IMR-90 (cell line): Measurements from ENCODE around the gene LUC7L. TPM values are rescaled to one million over a fixed set of nuclear protein-coding genes. Genes with fewer than 3 reads are reported as not detected.

Experiments used
- ATAC-seq: fragments of 200-7000 bp; cut with Tn5 transposase; 2 replicates; pipeline ENCODE4 v1.9.1; 2020; ENCODE audit warnings: low read depth, mild to moderate bottlenecking, moderate library complexity
- BruUV-seq: library from RNA; stranded (reverse); fragments of 400-500 nt; replicated peaks from 2 replicates; lab custom pipeline; 2021; lab: Mats Ljungman, UMichigan
- CTCF ChIA-PET: fragments of 300-600 bp; formaldehyde crosslinking; extraction: SDS; loops from one replicate; lab custom pipeline; 2021; ENCODE audit warnings: antibody characterized with exemption; lab: Yijun Ruan, JAX
- POLR2A ChIA-PET: fragments of 300-600 bp; sonication (Branson Sonifier 250); formaldehyde crosslinking; loops from one replicate; lab custom pipeline; 2022; ENCODE audit warnings: antibody characterized with exemption; ENCODE audit not compliant: unreplicated experiment; lab: Charles Lee
- DNase-seq: peaks from one replicate; pipeline ENCODE4 v3.0.0; 2013
- H2AFZ ChIP-seq: replicated peaks from 2 replicates; pipeline ENCODE3; 2013; ENCODE audit warnings: low read length, mild to moderate bottlenecking; ENCODE audit not compliant: poor library complexity
- H2AK5ac ChIP-seq: 2 replicates; pipeline ENCODE4 v1.6.1; 2013; ENCODE audit warnings: low read depth, low read length, inconsistent platforms
- H2AK9ac ChIP-seq: replicated peaks from 2 replicates; pipeline ENCODE3; 2013; ENCODE audit warnings: mild to moderate bottlenecking, low read depth, low read length, moderate library complexity; ENCODE audit not compliant: poor library complexity
- H2BK120ac ChIP-seq: 2 replicates; pipeline ENCODE4 v1.6.1; 2013; ENCODE audit warnings: low read depth, low read length, inconsistent platforms
- H2BK15ac ChIP-seq: 3 replicates; pipeline ENCODE4 v1.6.1; 2013; ENCODE audit warnings: low read depth, low read length, inconsistent platforms
- H2BK20ac ChIP-seq: 2 replicates; pipeline ENCODE4 v1.6.1; 2013; ENCODE audit warnings: low read depth, mild to moderate bottlenecking, inconsistent platforms, low read length, moderate library complexity
- H2BK5ac ChIP-seq: 2 replicates; pipeline ENCODE4 v1.6.1; 2013; ENCODE audit warnings: mild to moderate bottlenecking, low read depth, low read length, inconsistent platforms; ENCODE audit not compliant: poor library complexity, severe bottlenecking
- H3K14ac ChIP-seq: replicated peaks from 2 replicates; pipeline ENCODE4 v1.6.1; 2013; ENCODE audit warnings: low read depth, low read length, inconsistent platforms
- H3K18ac ChIP-seq: 2 replicates; pipeline ENCODE4 v1.6.1; 2013; ENCODE audit warnings: low read depth, low read length, control low read depth
- H3K23ac ChIP-seq: 2 replicates; pipeline ENCODE4 v1.6.1; 2013; ENCODE audit warnings: low read depth, low read length, inconsistent platforms
- H3K27ac ChIP-seq: 2 replicates; pipeline ENCODE4 v1.5.1; 2013; ENCODE audit warnings: mild to moderate bottlenecking, control low read depth, low read length; ENCODE audit not compliant: insufficient read depth
- H3K27me3 ChIP-seq: 2 replicates; pipeline ENCODE4 v1.6.1; 2013; ENCODE audit warnings: low read length; ENCODE audit not compliant: control insufficient read depth, insufficient read depth
- H3K36me3 ChIP-seq: 2 replicates; pipeline ENCODE4 v1.6.1; 2013; ENCODE audit warnings: low read length, mixed read lengths; ENCODE audit not compliant: control insufficient read depth, insufficient read depth
- H3K4ac ChIP-seq: 2 replicates; pipeline ENCODE4 v1.6.1; 2013; ENCODE audit warnings: low read depth, low read length, inconsistent platforms
- H3K4me1 ChIP-seq: 2 replicates; pipeline ENCODE4 v1.6.1; 2013; ENCODE audit warnings: low read length, mixed read lengths; ENCODE audit not compliant: control insufficient read depth, insufficient read depth
- H3K4me2 ChIP-seq: 2 replicates; pipeline ENCODE4 v1.6.1; 2013; ENCODE audit warnings: low read depth, mild to moderate bottlenecking, control low read depth, low read length, moderate library complexity
- H3K4me3 ChIP-seq: 2 replicates; pipeline ENCODE4 v1.5.1; 2013; ENCODE audit warnings: low read depth, mild to moderate bottlenecking, control low read depth, low read length, moderate library complexity; ENCODE audit not compliant: insufficient read depth
- H3K56ac ChIP-seq: 2 replicates; pipeline ENCODE4 v1.6.1; 2013; ENCODE audit warnings: low read length, inconsistent platforms; ENCODE audit not compliant: insufficient read depth; ENCODE audit errors: extremely low read depth
- H3K79me1 ChIP-seq, 2 experiments: 2 replicates each; pipeline ENCODE4 v1.6.1; 2013; ENCODE audit warnings: low read length in 2 of 2, inconsistent platforms in 1 of 2, low read depth in 1 of 2
- H3K9ac ChIP-seq: 2 replicates; pipeline ENCODE4 v1.6.1; 2013; ENCODE audit warnings: low read depth, low read length, control low read depth
- H3K9me1 ChIP-seq: 2 replicates; pipeline ENCODE4 v1.6.1; 2013; ENCODE audit warnings: low read length, inconsistent platforms; ENCODE audit not compliant: insufficient read depth
- H3K9me3 ChIP-seq: 2 replicates; pipeline ENCODE4 v1.6.1; 2013; ENCODE audit warnings: low read length; ENCODE audit not compliant: control insufficient read depth, insufficient read depth
- H4K20me1 ChIP-seq: 2 replicates; pipeline ENCODE4 v1.6.1; 2013; ENCODE audit warnings: low read length, inconsistent platforms; ENCODE audit not compliant: insufficient read depth
- H4K5ac ChIP-seq: 2 replicates; pipeline ENCODE4 v1.6.1; 2013; ENCODE audit warnings: mild to moderate bottlenecking, low read depth, low read length, control low read depth
- H4K8ac ChIP-seq, 2 experiments: 2 replicates each; pipeline ENCODE4 v1.6.1; 2013; ENCODE audit warnings: low read depth in 2 of 2, low read length in 2 of 2, control low read depth in 1 of 2, inconsistent platforms in 1 of 2
- H4K91ac ChIP-seq: 2 replicates; pipeline ENCODE4 v1.6.1; 2013; ENCODE audit warnings: low read depth, low read length, inconsistent platforms; ENCODE audit not compliant: insufficient read depth
- BHLHE40 ChIP-seq: fragments of 150-350 bp; IDR thresholded peaks from 2 replicates; pipeline ENCODE4 v1.6.1; 2016; ENCODE audit warnings: mild to moderate bottlenecking, low read depth, low read length
- CEBPB ChIP-seq: IDR thresholded peaks from 2 replicates; pipeline ENCODE4 v1.6.1; 2012; ENCODE audit warnings: low read depth, low read length, improper control_type of control experiment
- CHD1 ChIP-seq: IDR thresholded peaks from 2 replicates; pipeline ENCODE4 v1.6.1; 2012; ENCODE audit warnings: low read depth, low read length, improper control_type of control experiment
- FOS ChIP-seq: fragments of 150-350 bp; IDR thresholded peaks from 2 replicates; pipeline ENCODE4 v1.6.1; 2016; ENCODE audit warnings: low read depth, low read length
- MAZ ChIP-seq: IDR thresholded peaks from 2 replicates; pipeline ENCODE4 v1.6.1; 2012; ENCODE audit warnings: low read depth, mild to moderate bottlenecking, low read length, improper control_type of control experiment, moderate library complexity, borderline replicate concordance
- MXI1 ChIP-seq: IDR thresholded peaks from 2 replicates; pipeline ENCODE4 v1.6.1; 2012; ENCODE audit warnings: low read depth, mild to moderate bottlenecking, low read length, moderate library complexity, borderline replicate concordance
- RAD21 ChIP-seq: IDR thresholded peaks from 2 replicates; pipeline ENCODE4 v1.6.1; 2012; ENCODE audit warnings: low read length, improper control_type of control experiment
- RCOR1 ChIP-seq: IDR thresholded peaks from 2 replicates; pipeline ENCODE4 v1.6.1; 2012; ENCODE audit warnings: mild to moderate bottlenecking, low read length, improper control_type of control experiment; ENCODE audit not compliant: insufficient replicate concordance
- WGBS, 2 experiments: methylation state at CpG; one replicate each; pipeline versions ENCODE4 v1.1.5 to v1.1.7; 2013; ENCODE audit warnings: missing lambda C conversion rate in 2 of 2; ENCODE audit not compliant: insufficient read length in 1 of 2; ENCODE audit errors: extremely low coverage in 2 of 2; 5-methylcytosine and 5-hydroxymethylcytosine counted together
- dilution Hi-C: fragments of 300-500 bp; cut with HindIII; formaldehyde crosslinking; loops from one replicate; pipeline ENCODE4 v1.14.3; 2018; ENCODE audit warnings: low sequenced_read_pairs; ENCODE audit not compliant: unreplicated experiment
- in situ Hi-C: fragments of 300-500 bp; cut with MboI; formaldehyde crosslinking; loops from 3 replicates; pipeline ENCODE4 v1.14.3; 2019; ENCODE audit warnings: low sequenced_read_pairs, inconsistent platforms, mixed read lengths
- intact Hi-C: fragments of 100-400 bp; cut with micrococcal nuclease; formaldehyde crosslinking; loops from 2 replicates; pipeline ENCODE4 v1.10.0; 2022
- polyA plus RNA-seq, 3 experiments: library from polyadenylated mRNA; depleted of rRNA; stranded (reverse); fragments of >200 nt; gene quantifications; 2 replicates each; pipeline ENCODE4 v1.2.3, GENCODE V29; 2012; ENCODE audit warnings: low replicate concordance in 1 of 3
- total RNA-seq: library from RNA; depleted of rRNA; stranded (reverse); fragments of >200 nt; gene quantifications from 2 replicates; pipeline ENCODE4 v1.2.3, GENCODE V29; 2012
- TF ChIP-seq, protein P1 (sequence below): fragments of 150-350 bp; IDR thresholded peaks from 2 replicates; pipeline ENCODE4 v1.6.1; 2017; ENCODE audit warnings: mild to moderate bottlenecking, antibody characterized with exemption, low read length, low read depth

LUC7L gene
- total and polyA plus RNA-seq, 2 of the 4 experiments (the other 2 are of a cell fraction): 21.5 to 55.6 TPM

- no peak for ATAC-seq
- Histone ChIP-seq H2AK5ac (no peak overlapping the region), H2AFZ (no peak overlapping the region), H3K4me1 (no peaks in the 10 kb centered on the region), H2BK15ac (no peak overlapping the region), H4K5ac (no peak overlapping the region), H3K4me2 (no peak overlapping the region), H3K27me3 (no peaks in the 10 kb centered on the region), H3K4me3 (no peak overlapping the region), H4K20me1 (no peaks in the 10 kb centered on the region), H3K56ac (no peak overlapping the region), H3K27ac (no peak overlapping the region), H2BK120ac (no peak overlapping the region), H2BK5ac (no peak overlapping the region), H2BK20ac (no peak overlapping the region), H4K8ac (no peak overlapping the region), H3K79me1 (no peaks in the 10 kb centered on the region), H3K18ac (no peak overlapping the region), H3K23ac (no peak overlapping the region), H3K9me3 (no peaks in the 10 kb centered on the region), H3K9ac (no peak overlapping the region), H3K4ac (no peak overlapping the region), H3K36me3 (peaks cover 38% of the 10 kb centered on the region), H2AK9ac (no peak overlapping the region), H3K14ac (no peak overlapping the region), H4K91ac (no peak overlapping the region), H3K9me1 (no peaks in the 10 kb centered on the region; the same call in 1 of the 2 replicates)
- intact Hi-C loops: no loop called here
- TF ChIP-seq MXI1 (no peak), BHLHE40 (no peak), CHD1 (no peak), RAD21 (no peak), RCOR1 (no peak), MAZ (no peak), FOS (no peak), CEBPB (no peak)
- TF ChIP-seq, protein P1, sequence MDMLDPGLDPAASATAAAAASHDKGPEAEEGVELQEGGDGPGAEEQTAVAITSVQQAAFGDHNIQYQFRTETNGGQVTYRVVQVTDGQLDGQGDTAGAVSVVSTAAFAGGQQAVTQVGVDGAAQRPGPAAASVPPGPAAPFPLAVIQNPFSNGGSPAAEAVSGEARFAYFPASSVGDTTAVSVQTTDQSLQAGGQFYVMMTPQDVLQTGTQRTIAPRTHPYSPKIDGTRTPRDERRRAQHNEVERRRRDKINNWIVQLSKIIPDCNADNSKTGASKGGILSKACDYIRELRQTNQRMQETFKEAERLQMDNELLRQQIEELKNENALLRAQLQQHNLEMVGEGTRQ: no peak
- no TSS peak for BruUV-seq
- WGBS, 2 experiments: 84% methylated on average over 14 of the region's 29 CpGs; no CpG with 5 or more reads in 1 of the 2 experiments
- in situ Hi-C loops: no loop called here
- DNase-seq: no peak
- CTCF ChIA-PET: no interaction called here
- POLR2A ChIA-PET: no interaction called here
- dilution Hi-C loops: no loop called here
Observed at GRCh38 chr16:262121-262745, 33.0 kb upstream of the LUC7L start.
